ENCODE data around the gene PGR. TPM values are rescaled to one million over a fixed set of nuclear protein-coding genes. Genes with fewer than 3 reads are reported as not detected.

The PGR gene
- total and polyA plus RNA-seq, 2 experiments from 2014 or later: 0.18 TPM; not detected in 1

DNA sequence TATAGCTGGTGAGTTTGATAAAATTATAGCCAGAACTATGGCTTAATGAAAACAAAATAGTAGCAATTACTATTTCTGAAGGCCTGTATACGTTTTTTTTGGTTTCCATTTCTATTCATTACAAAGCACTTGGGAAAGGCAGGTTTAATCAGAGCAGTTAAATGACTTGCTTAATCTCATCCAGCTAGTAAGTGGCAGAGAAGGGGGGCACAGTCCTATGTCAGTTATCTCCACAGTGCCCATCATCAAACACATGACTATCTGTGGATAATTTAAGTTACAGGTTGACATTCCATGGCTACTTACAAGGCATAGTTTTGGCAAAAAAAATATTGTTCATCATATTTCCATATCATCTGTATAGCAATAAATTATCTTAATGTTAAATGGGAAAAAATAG is 93.7 kb downstream of the PGR start:
- no peaks in the 10 kb centered on the region for H3K36me3 ChIP-seq
- no peaks in the 10 kb centered on the region for H3K4me1 ChIP-seq (ENCODE audit: low read depth)
- no peak overlapping the region for H3K27ac ChIP-seq
- no peaks in the 10 kb centered on the region for H3K9me3 ChIP-seq (ENCODE audit: low read depth)
- DNase-seq (ENCODE audit: low read depth in 1 of 2, low spot score in 1 of 2): no peak
- no peak overlapping the region for H3K4me3 ChIP-seq
- no peaks in the 10 kb centered on the region for H3K27me3 ChIP-seq
- TF ChIP-seq, protein P1, sequence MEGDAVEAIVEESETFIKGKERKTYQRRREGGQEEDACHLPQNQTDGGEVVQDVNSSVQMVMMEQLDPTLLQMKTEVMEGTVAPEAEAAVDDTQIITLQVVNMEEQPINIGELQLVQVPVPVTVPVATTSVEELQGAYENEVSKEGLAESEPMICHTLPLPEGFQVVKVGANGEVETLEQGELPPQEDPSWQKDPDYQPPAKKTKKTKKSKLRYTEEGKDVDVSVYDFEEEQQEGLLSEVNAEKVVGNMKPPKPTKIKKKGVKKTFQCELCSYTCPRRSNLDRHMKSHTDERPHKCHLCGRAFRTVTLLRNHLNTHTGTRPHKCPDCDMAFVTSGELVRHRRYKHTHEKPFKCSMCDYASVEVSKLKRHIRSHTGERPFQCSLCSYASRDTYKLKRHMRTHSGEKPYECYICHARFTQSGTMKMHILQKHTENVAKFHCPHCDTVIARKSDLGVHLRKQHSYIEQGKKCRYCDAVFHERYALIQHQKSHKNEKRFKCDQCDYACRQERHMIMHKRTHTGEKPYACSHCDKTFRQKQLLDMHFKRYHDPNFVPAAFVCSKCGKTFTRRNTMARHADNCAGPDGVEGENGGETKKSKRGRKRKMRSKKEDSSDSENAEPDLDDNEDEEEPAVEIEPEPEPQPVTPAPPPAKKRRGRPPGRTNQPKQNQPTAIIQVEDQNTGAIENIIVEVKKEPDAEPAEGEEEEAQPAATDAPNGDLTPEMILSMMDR (IDR thresholded peaks at IDR 0.05; ENCODE audit: low read depth, low read length): no peak

DNA sequence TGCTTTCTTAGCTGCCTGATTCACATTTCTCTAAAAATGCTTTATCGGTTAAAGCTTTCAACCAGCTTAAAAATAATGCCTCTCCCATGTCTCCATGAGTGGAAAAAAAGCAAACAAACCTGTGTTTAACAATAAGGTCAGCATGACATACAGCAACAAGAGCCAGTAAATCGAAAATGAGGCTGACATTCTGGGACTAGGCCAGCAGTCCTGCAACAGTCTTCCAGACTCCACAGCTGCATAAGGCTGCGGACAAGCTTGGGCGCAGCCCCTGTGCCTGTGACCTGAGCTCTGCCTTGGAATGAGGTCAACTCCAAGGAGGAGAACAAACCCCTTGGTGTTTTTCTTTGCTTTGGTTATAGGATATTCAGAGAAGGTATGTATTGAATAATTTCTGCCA is 95.5 kb downstream of the PGR start:
- no peaks in the 10 kb centered on the region for H3K27me3 ChIP-seq
- H3K36me3 ChIP-seq: no peaks in the 10 kb centered on the region
- H3K9me3 ChIP-seq (ENCODE audit: low read depth): no peaks in the 10 kb centered on the region
- TF ChIP-seq, protein P1 (IDR thresholded peaks at IDR 0.05; ENCODE audit: low read depth, low read length): no peak
- no peaks in the 10 kb centered on the region for H3K4me1 ChIP-seq (ENCODE audit: low read depth)
- H3K4me3 ChIP-seq: no peak overlapping the region
- peak; percentile 13 to 52 for DNase-seq (ENCODE audit: low read depth in 1 of 2, low spot score in 1 of 2)
- no peak overlapping the region for H3K27ac ChIP-seq

DNA sequence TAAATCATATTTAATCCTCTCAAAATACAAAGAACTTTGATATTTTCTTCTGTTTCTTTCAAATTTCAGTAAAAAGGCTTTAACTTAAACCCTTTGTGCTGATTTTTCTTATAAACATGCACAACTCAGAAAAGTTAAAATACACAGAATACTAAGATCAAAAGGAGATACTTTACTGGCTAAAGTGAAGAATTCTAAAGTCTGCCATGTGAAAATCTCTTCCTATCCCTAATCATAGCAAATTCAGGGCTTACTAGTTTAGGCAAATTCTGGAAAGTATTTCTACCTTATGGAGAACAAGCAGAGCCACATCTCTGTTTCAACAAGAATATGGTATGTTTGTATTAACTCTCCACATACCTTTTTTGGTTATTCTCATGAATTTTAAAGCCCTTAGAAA is 96.6 kb downstream of the PGR start:
- Histone ChIP-seq H3K4me1 (ENCODE audit: low read depth) (no peaks in the 10 kb centered on the region), H3K27ac (no peak overlapping the region), H3K4me3 (no peak overlapping the region), H3K9me3 (ENCODE audit: low read depth) (no peaks in the 10 kb centered on the region), H3K27me3 (no peaks in the 10 kb centered on the region), H3K36me3 (no peaks in the 10 kb centered on the region)
- TF ChIP-seq, protein P1 (IDR thresholded peaks at IDR 0.05; ENCODE audit: low read depth, low read length): no peak
- no peak for DNase-seq (ENCODE audit: low read depth in 1 of 2, low spot score in 1 of 2)

DNA sequence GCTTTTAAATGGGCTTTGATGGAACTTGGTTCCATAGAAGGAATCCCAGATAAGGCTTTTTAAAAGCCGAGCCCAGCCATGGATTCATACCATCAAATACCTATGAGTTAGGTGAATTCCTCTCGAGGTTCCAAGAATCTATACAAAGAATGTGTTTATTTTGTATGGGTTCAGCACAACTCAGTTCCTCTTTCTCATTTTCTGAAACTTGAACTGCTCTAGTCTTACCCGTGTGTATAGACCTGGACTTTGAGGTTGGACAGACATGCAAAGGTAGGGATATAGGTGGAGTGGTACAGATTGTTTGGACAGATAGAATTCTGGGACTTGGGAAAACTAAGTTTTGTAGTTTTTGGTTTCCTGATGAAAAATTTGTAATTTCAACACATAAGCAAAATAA is 97.9 kb downstream of the PGR start:
- no peaks in the 10 kb centered on the region for H3K27me3 ChIP-seq
- no peak overlapping the region for H3K27ac ChIP-seq
- H3K4me3 ChIP-seq: no peak overlapping the region
- TF ChIP-seq, protein P1 (IDR thresholded peaks at IDR 0.05; ENCODE audit: low read depth, low read length): no peak
- H3K4me1 ChIP-seq (ENCODE audit: low read depth): no peaks in the 10 kb centered on the region
- no peaks in the 10 kb centered on the region for H3K9me3 ChIP-seq (ENCODE audit: low read depth)
- no peak for DNase-seq (ENCODE audit: low read depth in 1 of 2, low spot score in 1 of 2)
- no peaks in the 10 kb centered on the region for H3K36me3 ChIP-seq

DNA sequence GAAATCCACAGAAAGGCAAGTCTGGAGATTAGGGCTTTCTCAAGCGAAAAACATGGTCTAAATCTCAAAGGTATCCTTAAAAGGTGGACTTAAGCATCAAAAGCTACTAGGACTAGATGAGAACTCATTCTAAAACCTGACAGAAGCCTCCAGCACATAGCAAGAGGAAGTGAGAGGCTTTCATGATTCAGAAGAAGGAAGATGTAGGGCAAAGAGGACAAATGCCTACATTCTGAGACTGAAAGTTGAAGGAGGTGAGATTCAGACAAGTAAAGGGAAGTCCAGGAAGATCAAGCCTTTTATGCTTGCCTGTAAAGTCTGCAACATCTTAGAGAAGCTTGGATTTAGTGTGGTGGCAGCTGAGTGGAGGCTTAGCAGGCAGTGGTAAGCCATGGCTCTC is 98.9 kb downstream of the PGR start:
- Histone ChIP-seq H3K27ac (no peak overlapping the region), H3K4me1 (ENCODE audit: low read depth) (no peaks in the 10 kb centered on the region), H3K36me3 (no peaks in the 10 kb centered on the region), H3K4me3 (no peak overlapping the region), H3K27me3 (no peaks in the 10 kb centered on the region), H3K9me3 (ENCODE audit: low read depth) (no peaks in the 10 kb centered on the region)
- TF ChIP-seq, protein P1 (IDR thresholded peaks at IDR 0.05; ENCODE audit: low read depth, low read length): no peak
- no peak for DNase-seq (ENCODE audit: low read depth in 1 of 2, low spot score in 1 of 2)

DNA sequence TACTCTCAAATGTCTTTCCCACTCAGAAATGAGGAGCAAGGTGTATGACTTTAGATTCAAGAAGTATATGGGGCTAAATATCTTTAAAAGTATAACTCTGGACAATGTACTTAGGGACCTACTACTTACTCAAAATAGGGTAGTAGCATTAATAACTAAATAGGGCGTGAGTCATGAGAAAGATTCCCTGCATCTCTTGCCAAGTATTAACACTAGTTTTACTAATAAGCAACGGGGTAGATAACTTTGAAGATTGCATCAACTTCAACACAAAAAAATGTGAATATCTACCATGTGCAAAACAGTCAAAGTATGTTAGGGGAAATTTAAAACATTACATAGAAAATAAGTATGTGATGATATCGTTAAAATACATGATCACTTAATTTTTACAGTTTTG is 99.6 kb downstream of the PGR start:
- H3K36me3 ChIP-seq: no peaks in the 10 kb centered on the region
- H3K27ac ChIP-seq: no peak overlapping the region
- H3K4me3 ChIP-seq: no peak overlapping the region
- H3K4me1 ChIP-seq (ENCODE audit: low read depth): no peaks in the 10 kb centered on the region
- no peaks in the 10 kb centered on the region for H3K27me3 ChIP-seq
- no peaks in the 10 kb centered on the region for H3K9me3 ChIP-seq (ENCODE audit: low read depth)
- TF ChIP-seq, protein P1 (IDR thresholded peaks at IDR 0.05; ENCODE audit: low read depth, low read length): no peak
- peak in 1 of 2 donors; percentile 4 for DNase-seq (ENCODE audit: low read depth in 1 of 2, low spot score in 1 of 2)
